ENCODE data around the gene PALS2. TPM values are rescaled to one million over a fixed set of nuclear protein-coding genes. Genes with fewer than 3 reads are reported as not detected.

Gene PALS2
- total and polyA plus RNA-seq, 9 donors, result 3.9 to 52.2 (median 7.5) TPM

GRCh38 chr7:24609059-24609458 lies 35.8 kb downstream of the PALS2 start:
- Histone ChIP-seq H3K4me3 (ENCODE audit: low read length) (no peak overlapping the region), H3K27me3 (ENCODE audit: control insufficient read depth, insufficient read depth, low read length) (no peaks in the 10 kb centered on the region), H3K4me1 (ENCODE audit: control insufficient read depth, insufficient read depth, low read length) (no peaks in the 10 kb centered on the region), H3K27ac (ENCODE audit: low read length) (no peak overlapping the region), H3K36me3 (ENCODE audit: control insufficient read depth, insufficient read depth, low read length) (no peaks in the 10 kb centered on the region), H3K9me3 (replicated peaks; ENCODE audit: control insufficient read depth, low read depth, low read length) (no peaks in the 10 kb centered on the region)
- WGBS (ENCODE audit: insufficient coverage), result no CpG with 5 or more reads among the region's 2 CpGs
- DNase-seq, result no peak

GRCh38 chr7:24609570-24609969 lies 36.3 kb downstream of the PALS2 start:
- no peak for DNase-seq
- Histone ChIP-seq H3K27me3 (ENCODE audit: control insufficient read depth, insufficient read depth, low read length) (no peaks in the 10 kb centered on the region), H3K4me1 (ENCODE audit: control insufficient read depth, insufficient read depth, low read length) (no peaks in the 10 kb centered on the region), H3K4me3 (ENCODE audit: low read length) (no peak overlapping the region), H3K9me3 (replicated peaks; ENCODE audit: control insufficient read depth, low read depth, low read length) (no peaks in the 10 kb centered on the region), H3K27ac (ENCODE audit: low read length) (no peak overlapping the region), H3K36me3 (ENCODE audit: control insufficient read depth, insufficient read depth, low read length) (no peaks in the 10 kb centered on the region)
- WGBS (ENCODE audit: insufficient coverage), result no CpG with 5 or more reads among the region's 2 CpGs

- no peaks in the 10 kb centered on the region for H3K27me3 ChIP-seq (ENCODE audit: control insufficient read depth, insufficient read depth, low read length)
- no CpG with 5 or more reads among the region's 3 CpGs for WGBS (ENCODE audit: insufficient coverage)
- H3K9me3 ChIP-seq (replicated peaks; ENCODE audit: control insufficient read depth, low read depth, low read length), result peaks cover 2% of the 10 kb centered on the region
- H3K36me3 ChIP-seq (ENCODE audit: control insufficient read depth, insufficient read depth, low read length), result no peaks in the 10 kb centered on the region
- no peaks in the 10 kb centered on the region for H3K4me1 ChIP-seq (ENCODE audit: control insufficient read depth, insufficient read depth, low read length)
- H3K4me3 ChIP-seq (ENCODE audit: low read length), result no peak overlapping the region
- no peak for DNase-seq
- no peak overlapping the region for H3K27ac ChIP-seq (ENCODE audit: low read length)
These were observed 37.9 kb downstream of the PALS2 start for GRCh38 chr7:24611130-24611529.

GRCh38 chr7:24617957-24618616 lies 44.8 kb downstream of the PALS2 start:
- DNase-seq, result no peak
- WGBS (ENCODE audit: insufficient coverage), result 97% methylated on average over 2 of the region's 2 CpGs
- H3K36me3 ChIP-seq (ENCODE audit: control insufficient read depth, insufficient read depth, low read length), result no peaks in the 10 kb centered on the region
- H3K4me1 ChIP-seq (ENCODE audit: control insufficient read depth, insufficient read depth, low read length), result no peaks in the 10 kb centered on the region
- peaks cover 2% of the 10 kb centered on the region for H3K9me3 ChIP-seq (replicated peaks; ENCODE audit: control insufficient read depth, low read depth, low read length)
- H3K27ac ChIP-seq (ENCODE audit: low read length), result no peak overlapping the region
- H3K27me3 ChIP-seq (ENCODE audit: control insufficient read depth, insufficient read depth, low read length), result no peaks in the 10 kb centered on the region
- H3K4me3 ChIP-seq (ENCODE audit: low read length), result no peak overlapping the region

- H3K4me3 ChIP-seq (ENCODE audit: low read length), result no peak overlapping the region
- no peak for DNase-seq
- peaks cover 2% of the 10 kb centered on the region for H3K9me3 ChIP-seq (replicated peaks; ENCODE audit: control insufficient read depth, low read depth, low read length)
- no peaks in the 10 kb centered on the region for H3K27me3 ChIP-seq (ENCODE audit: control insufficient read depth, insufficient read depth, low read length)
- H3K4me1 ChIP-seq (ENCODE audit: control insufficient read depth, insufficient read depth, low read length), result no peaks in the 10 kb centered on the region
- no peaks in the 10 kb centered on the region for H3K36me3 ChIP-seq (ENCODE audit: control insufficient read depth, insufficient read depth, low read length)
- no peak overlapping the region for H3K27ac ChIP-seq (ENCODE audit: low read length)
- no CpG with 5 or more reads among the region's 3 CpGs for WGBS (ENCODE audit: insufficient coverage)
These were observed 46.7 kb downstream of the PALS2 start for GRCh38 chr7:24619978-24620377.

- no peaks in the 10 kb centered on the region for H3K27me3 ChIP-seq (ENCODE audit: control insufficient read depth, insufficient read depth, low read length)
- DNase-seq, result no peak
- no peaks in the 10 kb centered on the region for H3K36me3 ChIP-seq (ENCODE audit: control insufficient read depth, insufficient read depth, low read length)
- WGBS (ENCODE audit: insufficient coverage), result no CpG with 5 or more reads among the region's 1 CpG
- H3K4me3 ChIP-seq (ENCODE audit: low read length), result no peak overlapping the region
- no peaks in the 10 kb centered on the region for H3K9me3 ChIP-seq (replicated peaks; ENCODE audit: control insufficient read depth, low read depth, low read length)
- H3K4me1 ChIP-seq (ENCODE audit: control insufficient read depth, insufficient read depth, low read length), result no peaks in the 10 kb centered on the region
- H3K27ac ChIP-seq (ENCODE audit: low read length), result no peak overlapping the region
These were observed 49.5 kb downstream of the PALS2 start for GRCh38 chr7:24622646-24623182.

Other genes starting within 250 kb of the PALS2 start
- 6.9 TPM for gene GSDME, start 184.0 kb downstream of the PALS2 start, total RNA-seq
- gene GSDME, start 184.0 kb downstream of the PALS2 start, polyA plus RNA-seq (ENCODE audit: insufficient read depth in 1 of 8, insufficient read length in 8 of 8, low replicate concordance in 1 of 8), result 10 to 100 TPM in 3 of 8 donors, 1 to 10 TPM in 5; 5.1 to 12.4 (median 8.3) TPM